ENCODE measurements around the gene CLPTM1L. TPM values are rescaled to one million over a fixed set of nuclear protein-coding genes. Genes with fewer than 3 reads are reported as not detected.
"Not testable (repeated sequence)": the region's sequence is repeated elsewhere in the genome, so short reads cannot be mapped to it uniquely, and the experiment has no call there.

The CLPTM1L gene
- total RNA-seq, 2 experiments from 2014 or later: 395 TPM

DNA sequence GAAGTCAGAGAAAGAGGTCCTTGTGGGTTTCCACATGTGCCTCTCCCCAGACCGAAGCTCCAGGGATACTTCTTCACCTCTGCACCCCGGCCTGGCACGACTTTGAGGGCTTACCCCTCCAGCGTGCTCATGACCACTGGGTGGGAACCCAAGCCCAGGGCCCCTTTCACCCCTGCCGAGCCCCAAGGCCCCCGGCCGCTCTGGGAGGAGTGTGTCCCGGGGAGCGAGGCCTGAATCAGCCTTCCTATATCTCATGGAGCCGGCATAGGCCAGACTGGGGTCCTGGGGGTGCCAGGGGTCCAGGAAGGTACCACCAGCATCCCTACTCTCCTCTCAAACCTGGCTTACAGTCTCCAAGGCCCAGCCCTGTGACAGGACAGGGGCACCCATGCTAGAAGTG lies 67.1 kb downstream of the CLPTM1L start:
- H3K4me1 ChIP-seq (ENCODE audit: insufficient read depth, low read length, poor library complexity, severe bottlenecking): no peaks in the 10 kb centered on the region
- H3K36me3 ChIP-seq (ENCODE audit: insufficient read depth, low read length): peaks cover 93% of the 10 kb centered on the region
- no peak overlapping the region for H3K4me3 ChIP-seq (ENCODE audit: low read depth, low read length, poor library complexity, severe bottlenecking)
- ChIA-PET POLR2A (interaction anchor here (1.3 kb wide), 1 partner anchor 40 kb away, joined by 3 read pairs; no protein-coding TSS in a partner anchor), CTCF (ENCODE audit: unreplicated experiment) (no interaction called here)
- peaks cover 59% of the 10 kb centered on the region for H3K79me2 ChIP-seq (ENCODE audit: insufficient read depth, low read depth, low read length)
- no TSS peak for BruUV-seq (replicated peaks)
- H3K4me2 ChIP-seq (ENCODE audit: low read length): no peak overlapping the region
- H3K9me2 ChIP-seq (ENCODE audit: insufficient read depth, low read length): no peaks in the 10 kb centered on the region
- intact Hi-C loops (cut with micrococcal nuclease; ENCODE audit: unreplicated experiment): no loop called here
- DNase-seq (ENCODE audit: low spot score): no peak
- peaks cover 4% of the 10 kb centered on the region; the same call in 1 of the 2 replicates for H4K20me1 ChIP-seq (ENCODE audit: insufficient read depth, low read length)
- H3K9me3 ChIP-seq (ENCODE audit: low read length): no peaks in the 10 kb centered on the region
- TF ChIP-seq, protein P1, sequence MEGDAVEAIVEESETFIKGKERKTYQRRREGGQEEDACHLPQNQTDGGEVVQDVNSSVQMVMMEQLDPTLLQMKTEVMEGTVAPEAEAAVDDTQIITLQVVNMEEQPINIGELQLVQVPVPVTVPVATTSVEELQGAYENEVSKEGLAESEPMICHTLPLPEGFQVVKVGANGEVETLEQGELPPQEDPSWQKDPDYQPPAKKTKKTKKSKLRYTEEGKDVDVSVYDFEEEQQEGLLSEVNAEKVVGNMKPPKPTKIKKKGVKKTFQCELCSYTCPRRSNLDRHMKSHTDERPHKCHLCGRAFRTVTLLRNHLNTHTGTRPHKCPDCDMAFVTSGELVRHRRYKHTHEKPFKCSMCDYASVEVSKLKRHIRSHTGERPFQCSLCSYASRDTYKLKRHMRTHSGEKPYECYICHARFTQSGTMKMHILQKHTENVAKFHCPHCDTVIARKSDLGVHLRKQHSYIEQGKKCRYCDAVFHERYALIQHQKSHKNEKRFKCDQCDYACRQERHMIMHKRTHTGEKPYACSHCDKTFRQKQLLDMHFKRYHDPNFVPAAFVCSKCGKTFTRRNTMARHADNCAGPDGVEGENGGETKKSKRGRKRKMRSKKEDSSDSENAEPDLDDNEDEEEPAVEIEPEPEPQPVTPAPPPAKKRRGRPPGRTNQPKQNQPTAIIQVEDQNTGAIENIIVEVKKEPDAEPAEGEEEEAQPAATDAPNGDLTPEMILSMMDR (conservative IDR thresholded peaks at IDR 0.05; ENCODE audit: low read length): no peak
- no peak for TF ChIP-seq EZH2phosphoT487 (IDR thresholded peaks at IDR 0.05; ENCODE audit: borderline replicate concordance, low read depth, low read length)
- no peak overlapping the region for H3K27ac ChIP-seq (ENCODE audit: low read depth, low read length, poor library complexity, severe bottlenecking)
- no peak overlapping the region for H2AFZ ChIP-seq (ENCODE audit: low read length)

DNA sequence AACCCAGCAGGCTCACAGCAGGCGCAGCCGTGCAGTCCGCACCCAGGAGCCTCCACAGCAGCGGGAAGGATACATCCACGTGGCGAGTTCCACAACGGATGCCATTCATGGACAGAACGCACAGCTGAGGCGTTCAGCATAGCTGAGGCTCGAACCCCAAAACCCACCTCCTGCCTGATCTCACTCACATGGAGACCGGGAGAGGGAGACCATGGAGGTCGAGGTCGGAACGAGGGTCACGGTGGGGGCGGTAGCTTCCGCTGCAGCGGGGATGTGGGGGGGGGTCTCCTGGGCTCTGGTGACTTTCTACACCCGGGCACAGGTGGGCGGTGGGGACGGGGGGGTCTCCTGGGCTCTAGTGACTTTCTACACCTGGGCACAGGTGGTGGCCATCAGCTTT lies 67.6 kb downstream of the CLPTM1L start:
- peaks cover 4% of the 10 kb centered on the region; the same call in 1 of the 2 replicates for H4K20me1 ChIP-seq (ENCODE audit: insufficient read depth, low read length)
- H3K4me2 ChIP-seq (ENCODE audit: low read length): no peak overlapping the region
- intact Hi-C loops (cut with micrococcal nuclease; ENCODE audit: unreplicated experiment): no loop called here
- peaks cover 90% of the 10 kb centered on the region for H3K36me3 ChIP-seq (ENCODE audit: insufficient read depth, low read length)
- POLR2A ChIA-PET: interaction anchor here (1.3 kb wide), 1 partner anchor 40 kb away, joined by 3 read pairs; no protein-coding TSS in a partner anchor
- TF ChIP-seq EZH2phosphoT487 (IDR thresholded peaks at IDR 0.05; ENCODE audit: borderline replicate concordance, low read depth, low read length): no peak
- TF ChIP-seq, protein P1 (conservative IDR thresholded peaks at IDR 0.05; ENCODE audit: low read length): no peak
- CTCF ChIA-PET (ENCODE audit: unreplicated experiment): interaction anchor here (0.6 kb wide), 1 partner anchor 210 kb away, joined by 3 read pairs; no protein-coding TSS in a partner anchor
- H3K4me1 ChIP-seq (ENCODE audit: insufficient read depth, low read length, poor library complexity, severe bottlenecking): no peaks in the 10 kb centered on the region
- BruUV-seq (replicated peaks): no TSS peak
- H3K79me2 ChIP-seq (ENCODE audit: insufficient read depth, low read depth, low read length): peaks cover 55% of the 10 kb centered on the region
- H3K9me3 ChIP-seq (ENCODE audit: low read length): no peaks in the 10 kb centered on the region
- H3K4me3 ChIP-seq (ENCODE audit: low read depth, low read length, poor library complexity, severe bottlenecking): no peak overlapping the region
- DNase-seq (ENCODE audit: low spot score): no peak
- no peak overlapping the region for H3K27ac ChIP-seq (ENCODE audit: low read depth, low read length, poor library complexity, severe bottlenecking)
- no peak overlapping the region for H2AFZ ChIP-seq (ENCODE audit: low read length)
- no peaks in the 10 kb centered on the region for H3K9me2 ChIP-seq (ENCODE audit: insufficient read depth, low read length)

DNA sequence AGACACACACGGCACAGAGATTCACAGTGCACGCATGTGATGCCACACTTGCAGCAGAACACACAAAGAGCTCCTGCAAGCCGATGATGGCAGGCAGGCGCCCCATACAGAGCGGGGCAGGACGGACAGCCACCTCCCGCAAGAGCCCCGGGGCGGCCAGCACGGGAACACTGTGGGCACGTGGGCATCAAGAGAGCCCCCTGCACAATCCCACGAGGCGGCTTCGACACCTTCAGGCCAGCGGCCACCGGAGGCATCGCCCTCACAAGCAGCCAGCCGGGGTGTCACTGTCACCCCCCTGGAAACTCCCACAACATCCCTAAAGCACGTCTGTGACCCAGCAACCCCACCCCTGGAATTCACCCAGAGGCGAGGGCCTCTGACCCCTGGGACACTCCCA lies 68.0 kb downstream of the CLPTM1L start:
- H3K27ac ChIP-seq (ENCODE audit: low read depth, low read length, poor library complexity, severe bottlenecking): no peak overlapping the region
- H3K4me1 ChIP-seq (ENCODE audit: insufficient read depth, low read length, poor library complexity, severe bottlenecking): no peaks in the 10 kb centered on the region
- no TSS peak for BruUV-seq (replicated peaks)
- ChIA-PET CTCF (ENCODE audit: unreplicated experiment) (interaction anchor here (0.6 kb wide), 1 partner anchor 210 kb away, joined by 3 read pairs; no protein-coding TSS in a partner anchor), POLR2A (interaction anchor here (1.3 kb wide), 1 partner anchor 40 kb away, joined by 3 read pairs; no protein-coding TSS in a partner anchor)
- no peak for DNase-seq (ENCODE audit: low spot score)
- no peaks in the 10 kb centered on the region for H3K9me2 ChIP-seq (ENCODE audit: insufficient read depth, low read length)
- no peak for TF ChIP-seq EZH2phosphoT487 (IDR thresholded peaks at IDR 0.05; ENCODE audit: borderline replicate concordance, low read depth, low read length)
- TF ChIP-seq, protein P1 (conservative IDR thresholded peaks at IDR 0.05; ENCODE audit: low read length): no peak
- H4K20me1 ChIP-seq (ENCODE audit: insufficient read depth, low read length): peaks cover 4% of the 10 kb centered on the region; the same call in 1 of the 2 replicates
- H3K4me3 ChIP-seq (ENCODE audit: low read depth, low read length, poor library complexity, severe bottlenecking): no peak overlapping the region
- peaks cover 90% of the 10 kb centered on the region for H3K36me3 ChIP-seq (ENCODE audit: insufficient read depth, low read length)
- intact Hi-C loops (cut with micrococcal nuclease; ENCODE audit: unreplicated experiment): no loop called here
- peaks cover 51% of the 10 kb centered on the region for H3K79me2 ChIP-seq (ENCODE audit: insufficient read depth, low read depth, low read length)
- H3K9me3 ChIP-seq (ENCODE audit: low read length): no peaks in the 10 kb centered on the region
- H3K4me2 ChIP-seq (ENCODE audit: low read length): no peak overlapping the region
- H2AFZ ChIP-seq (ENCODE audit: low read length): no peak overlapping the region

DNA sequence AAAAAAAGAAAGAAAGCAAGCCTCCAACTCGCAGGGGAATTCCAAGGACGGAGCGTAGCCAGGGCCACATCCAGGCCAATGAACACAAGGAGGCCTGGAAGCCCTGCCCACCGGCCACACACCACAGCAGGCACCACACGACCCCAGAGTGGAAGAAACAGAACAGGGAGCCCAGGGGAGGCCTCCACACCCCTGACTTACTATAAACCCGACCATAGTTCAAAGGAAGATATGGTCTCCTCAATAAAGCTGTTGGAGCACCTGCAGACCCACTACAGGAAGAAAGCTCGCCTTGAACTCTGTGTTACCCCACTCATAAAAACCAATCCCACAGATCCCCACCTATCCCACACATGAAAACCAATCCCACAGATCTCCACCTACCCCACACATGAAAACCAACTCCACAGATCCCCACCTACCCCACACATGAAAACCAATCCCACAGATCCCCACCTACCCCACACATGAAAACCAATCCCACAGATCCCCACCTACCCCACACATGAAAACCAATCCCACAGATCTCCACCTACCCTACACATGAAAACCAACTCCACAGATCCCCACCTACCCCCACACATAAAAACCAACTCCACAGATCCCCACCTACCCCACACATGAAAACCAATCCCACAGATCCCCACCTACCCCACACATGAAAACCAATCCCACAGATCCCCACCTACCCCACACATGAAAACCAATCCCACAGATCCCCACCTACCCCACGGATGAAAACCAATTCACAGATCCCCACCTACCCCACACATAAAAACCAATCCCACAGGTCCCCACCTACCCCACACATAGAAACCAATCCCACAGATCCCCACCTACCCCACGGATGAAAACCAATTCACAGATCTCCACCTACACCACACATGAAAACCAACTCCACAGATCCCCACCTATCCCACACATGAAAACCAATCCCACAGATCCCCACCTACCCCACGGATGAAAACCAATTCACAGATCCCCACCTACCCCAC lies 69.2 kb downstream of the CLPTM1L start:
- H3K9me2 ChIP-seq (ENCODE audit: insufficient read depth, low read length); H3K9me3 ChIP-seq (ENCODE audit: low read length); H2AFZ ChIP-seq (ENCODE audit: low read length); DNase-seq (ENCODE audit: low spot score); H4K20me1 ChIP-seq (ENCODE audit: insufficient read depth, low read length); POLR2A ChIA-PET; H3K27ac ChIP-seq (ENCODE audit: low read depth, low read length, poor library complexity, severe bottlenecking); H3K4me1 ChIP-seq (ENCODE audit: insufficient read depth, low read length, poor library complexity, severe bottlenecking); BruUV-seq (replicated peaks); H3K4me3 ChIP-seq (ENCODE audit: low read depth, low read length, poor library complexity, severe bottlenecking); intact Hi-C loops (cut with micrococcal nuclease; ENCODE audit: unreplicated experiment); CTCF ChIA-PET (ENCODE audit: unreplicated experiment); H3K4me2 ChIP-seq (ENCODE audit: low read length): not testable (repeated sequence)
- Histone ChIP-seq H3K79me2 (ENCODE audit: insufficient read depth, low read depth, low read length) (peaks cover 39% of the 10 kb centered on the region), H3K36me3 (ENCODE audit: insufficient read depth, low read length) (peaks cover 90% of the 10 kb centered on the region)
